ENCODE data around the gene JAKMIP2.
"Not testable (repeated sequence)": the region's sequence is repeated elsewhere in the genome, so short reads cannot be mapped to it uniquely, and the experiment has no call there.

JAKMIP2 gene

GRCh38 chr5:147743678-147744374 lies 38.7 kb downstream of the JAKMIP2 start:
- DNase-seq: peak in 1 of 4 experiments; percentile 26

- no peak for DNase-seq
Measured at GRCh38 chr5:147743012-147743411, 39.5 kb downstream of the JAKMIP2 start.

GRCh38 chr5:147742151-147742550 lies 40.4 kb downstream of the JAKMIP2 start:
- DNase-seq: no peak

DNA sequence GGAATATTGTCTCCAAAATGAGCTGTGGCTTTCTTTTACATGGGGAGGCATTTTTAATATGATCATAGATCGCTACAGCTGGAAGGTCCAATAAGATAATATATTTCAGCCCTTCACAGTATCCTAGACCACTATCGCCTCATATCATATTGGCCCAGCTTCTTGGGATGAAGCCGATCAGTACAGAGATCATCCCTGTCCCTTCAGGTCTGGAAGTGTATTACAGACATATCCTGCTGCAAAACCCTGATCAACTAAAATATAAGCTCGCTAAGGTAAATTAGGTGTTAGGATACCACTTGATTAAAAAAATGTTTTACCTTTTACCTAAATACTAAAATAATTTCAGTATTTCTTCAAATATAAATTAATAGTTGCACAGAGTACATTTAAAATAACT lies 41.7 kb downstream of the JAKMIP2 start:
- no peak for DNase-seq

- no peak for DNase-seq
Measured at GRCh38 chr5:147737921-147738320, 44.6 kb downstream of the JAKMIP2 start.

DNA sequence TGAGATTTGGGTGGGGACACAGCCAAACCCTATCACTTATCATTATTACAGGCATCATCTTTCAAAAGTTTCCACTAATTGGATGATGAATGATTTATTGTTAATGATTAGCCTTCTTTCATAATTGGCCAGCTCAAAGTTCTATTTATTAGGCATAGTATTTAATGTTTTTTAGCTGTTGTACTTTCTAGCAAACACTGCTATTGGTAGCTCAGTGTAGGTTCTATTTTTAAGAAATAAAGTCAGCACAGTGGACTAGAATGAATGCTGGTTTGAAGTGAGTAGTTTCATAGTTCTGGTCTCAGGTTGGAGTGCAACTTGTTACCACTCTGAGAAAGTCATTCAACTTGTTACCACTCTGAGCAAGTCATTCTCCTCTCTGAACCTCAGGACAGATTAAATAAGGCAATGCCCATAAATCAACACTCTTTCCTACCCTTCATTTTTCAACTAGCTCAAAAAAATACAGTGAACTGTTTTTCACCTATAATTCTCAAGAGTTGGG lies 46.9 kb downstream of the JAKMIP2 start:
- no peak for DNase-seq

- no peak for DNase-seq
Measured at GRCh38 chr5:147734894-147735293, 47.6 kb downstream of the JAKMIP2 start.

- no peak for DNase-seq
Measured at GRCh38 chr5:147733075-147733474, 49.5 kb downstream of the JAKMIP2 start.

- DNase-seq: no peak
Measured at GRCh38 chr5:147732291-147732883, 50.1 kb downstream of the JAKMIP2 start.

DNA sequence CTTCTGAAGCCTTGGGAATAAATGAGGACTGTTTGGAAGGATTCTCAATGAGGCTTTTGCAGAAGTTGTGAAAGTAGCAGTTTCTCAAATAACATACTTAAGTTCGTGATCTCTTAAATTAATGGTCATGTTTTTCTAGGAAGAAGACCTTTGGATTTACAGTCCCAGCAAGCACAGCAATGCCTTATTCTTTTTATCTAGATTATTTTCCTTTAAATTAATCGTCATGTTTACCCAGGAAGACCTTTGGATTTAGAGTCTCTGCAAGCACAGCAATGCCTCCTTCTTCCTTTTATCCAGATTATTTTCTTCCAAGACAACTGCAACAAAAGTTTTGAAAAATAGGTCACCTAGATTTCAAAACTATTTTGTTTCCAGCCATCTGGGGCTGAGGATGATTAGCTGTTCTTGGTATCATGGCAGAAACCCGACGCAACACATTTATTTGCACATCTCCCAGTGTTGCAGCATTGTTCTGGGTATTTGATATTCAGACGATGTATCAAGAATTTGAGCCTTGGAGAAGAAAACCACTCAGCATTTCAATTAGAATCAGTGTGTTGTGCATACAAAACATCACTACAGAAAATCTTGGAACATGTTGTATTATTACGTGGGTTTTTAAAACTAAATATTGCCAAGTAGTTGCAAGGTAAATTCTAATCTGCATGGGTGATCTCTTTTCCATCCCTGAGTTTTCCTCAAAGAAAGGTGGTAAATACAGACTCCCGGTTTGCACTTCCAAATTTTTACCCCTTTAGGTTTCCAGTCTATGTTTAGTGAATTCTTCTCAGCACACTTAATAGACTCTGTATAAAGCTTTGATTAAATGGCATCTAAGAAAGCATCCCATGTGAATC lies 50.9 kb downstream of the JAKMIP2 start:
- no peak for DNase-seq

DNA sequence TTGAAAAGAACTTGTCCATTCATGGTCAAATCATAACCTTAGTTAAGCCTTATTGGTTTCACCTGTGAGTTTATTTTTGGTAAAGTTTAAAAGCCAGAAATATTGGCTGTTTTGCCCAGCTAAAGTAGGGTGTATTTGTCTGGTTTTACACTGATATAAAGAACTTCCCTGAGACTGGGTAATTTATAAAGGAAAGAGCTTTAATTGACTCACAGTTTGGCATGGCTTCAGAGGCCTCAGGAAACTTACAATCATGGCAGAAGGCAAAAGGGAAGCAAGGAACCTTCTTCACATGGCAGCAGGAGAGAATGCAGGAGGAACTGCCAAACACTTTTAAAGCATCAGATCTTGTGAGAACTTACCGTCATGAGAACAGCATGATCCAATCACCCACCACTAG lies 55.3 kb downstream of the JAKMIP2 start:
- DNase-seq: peak in 1 of 4 experiments; percentile 8

DNA sequence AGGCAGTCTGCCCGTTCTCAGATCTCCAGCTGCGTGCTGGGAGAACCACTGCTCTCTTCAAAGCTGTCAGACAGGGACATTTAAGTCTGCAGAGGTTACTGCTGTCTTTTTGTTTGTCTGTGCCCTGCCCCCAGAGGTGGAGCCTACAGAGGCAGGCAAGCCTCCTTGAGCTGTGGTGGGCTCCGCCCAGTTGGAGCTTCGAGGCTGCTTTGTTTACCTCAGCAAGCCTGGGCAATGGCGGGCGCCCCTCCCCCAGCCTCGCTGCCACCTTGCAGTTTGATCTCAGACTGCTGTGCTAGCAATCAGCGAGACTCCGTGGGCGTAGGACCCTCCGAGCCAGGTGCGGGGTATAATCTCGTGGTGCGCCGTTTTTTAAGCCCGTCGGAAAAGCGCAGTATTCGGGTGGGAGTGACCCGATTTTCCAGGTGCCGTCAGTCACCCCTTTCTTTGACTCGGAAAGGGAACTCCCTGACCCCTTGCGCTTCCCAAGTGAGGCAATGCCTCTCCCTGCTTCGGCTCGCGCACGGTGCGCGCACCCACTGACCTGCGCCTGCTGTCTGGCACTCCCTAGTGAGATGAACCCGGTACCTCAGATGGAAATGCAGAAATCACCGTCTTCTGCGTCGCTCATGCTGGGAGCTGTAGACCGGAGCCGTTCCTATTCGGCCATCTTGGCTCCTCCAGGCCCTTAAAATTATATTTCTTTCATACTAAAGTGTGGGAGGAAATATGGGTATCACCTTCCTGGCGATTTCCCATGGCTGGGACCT lies 61.2 kb downstream of the JAKMIP2 start:
- DNase-seq: not testable (repeated sequence)

DNA sequence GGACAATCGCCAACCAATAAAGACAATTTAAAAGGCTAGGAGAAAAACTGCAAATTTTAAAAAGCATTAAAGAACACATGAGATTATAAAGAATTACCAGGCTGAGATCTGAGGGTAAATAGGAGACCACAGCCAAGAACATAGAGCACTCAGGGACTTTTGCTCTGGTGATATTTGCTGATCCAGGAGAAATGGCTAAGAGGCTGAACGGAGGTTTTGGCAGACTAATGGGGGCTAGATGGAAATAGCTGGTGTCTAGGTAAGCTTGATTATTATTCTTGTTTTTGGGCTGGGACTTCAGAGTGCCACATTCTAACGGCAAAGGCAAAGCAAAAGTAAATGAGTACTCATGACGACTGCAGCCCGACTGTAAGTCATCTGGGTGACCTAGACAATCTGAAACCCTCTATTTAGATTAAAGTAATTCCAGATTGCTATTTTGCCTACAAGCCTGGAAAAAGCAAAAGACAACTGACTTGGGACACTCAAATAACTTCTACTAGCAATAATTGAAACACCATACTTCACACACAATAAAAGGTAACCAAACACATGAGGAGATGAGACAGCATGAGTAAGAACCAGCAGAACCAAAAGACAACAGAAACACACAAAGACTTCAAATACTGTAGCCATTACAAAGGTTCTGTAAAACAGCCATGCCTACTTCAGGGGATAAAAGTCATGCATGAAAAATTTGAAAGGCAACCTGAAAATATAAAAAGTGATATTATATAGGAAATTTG lies 68.8 kb downstream of the JAKMIP2 start:
- no peak for DNase-seq

GRCh38 chr5:147712598-147712997 lies 69.9 kb downstream of the JAKMIP2 start:
- DNase-seq: peak; percentile 31 to 74 (median 54)

DNA sequence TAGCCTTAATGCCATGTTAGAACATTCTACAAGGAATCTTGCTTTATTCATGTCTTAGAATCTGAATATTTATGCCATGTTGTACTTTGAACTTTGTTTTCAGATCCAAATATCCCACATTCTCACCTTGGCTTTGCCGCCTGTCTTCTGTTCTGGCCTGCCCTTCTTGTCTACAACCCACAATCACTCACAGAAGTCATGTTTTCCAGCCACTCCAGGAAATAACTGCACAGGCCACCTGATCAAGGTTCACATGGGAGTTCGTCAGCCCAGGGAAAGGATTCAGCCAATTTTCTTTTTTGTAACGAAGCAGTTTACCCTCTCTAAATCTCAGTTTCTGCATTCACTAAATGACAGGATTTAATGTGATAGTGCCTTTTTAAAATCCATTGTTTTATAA lies 70.5 kb downstream of the JAKMIP2 start:
- DNase-seq: no peak

DNA sequence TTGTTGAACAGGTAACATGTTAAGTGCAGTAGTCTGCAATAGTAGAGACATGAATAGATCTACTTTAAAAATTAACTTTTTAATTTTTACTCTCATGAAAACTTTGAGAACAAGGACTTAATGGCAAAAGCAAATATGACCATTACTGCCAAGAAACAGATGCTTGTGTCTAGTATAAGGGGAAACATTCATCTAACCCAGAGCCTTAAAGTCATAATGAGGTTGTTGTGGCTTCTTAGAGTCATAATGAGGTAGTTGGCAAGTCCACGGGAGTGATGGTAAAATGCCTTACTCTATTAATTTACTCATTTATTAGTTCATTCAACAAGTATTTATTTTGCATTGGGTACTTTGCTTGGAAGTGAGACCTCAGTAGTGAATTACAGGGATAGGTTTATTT lies 71.5 kb downstream of the JAKMIP2 start:
- no peak for DNase-seq

DNA sequence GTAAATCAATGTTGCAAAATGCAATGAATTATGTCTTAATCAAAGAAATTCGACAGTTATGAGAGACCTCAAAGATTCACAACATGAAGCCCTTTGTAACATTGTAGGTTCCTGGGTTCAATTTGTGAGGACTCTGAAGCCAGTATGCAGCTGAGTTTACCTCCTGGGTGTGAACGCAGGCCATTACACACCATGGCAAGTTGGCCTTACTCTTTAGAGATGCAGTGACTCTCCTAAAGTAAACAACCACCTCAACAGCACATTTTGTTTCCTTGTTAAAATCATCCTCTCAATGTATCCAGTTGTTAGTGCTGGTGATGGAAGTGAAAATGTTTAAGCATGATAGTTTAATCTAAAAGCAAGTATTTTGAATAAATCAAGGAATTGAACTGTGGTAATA lies 73.8 kb downstream of the JAKMIP2 start:
- DNase-seq: no peak

DNA sequence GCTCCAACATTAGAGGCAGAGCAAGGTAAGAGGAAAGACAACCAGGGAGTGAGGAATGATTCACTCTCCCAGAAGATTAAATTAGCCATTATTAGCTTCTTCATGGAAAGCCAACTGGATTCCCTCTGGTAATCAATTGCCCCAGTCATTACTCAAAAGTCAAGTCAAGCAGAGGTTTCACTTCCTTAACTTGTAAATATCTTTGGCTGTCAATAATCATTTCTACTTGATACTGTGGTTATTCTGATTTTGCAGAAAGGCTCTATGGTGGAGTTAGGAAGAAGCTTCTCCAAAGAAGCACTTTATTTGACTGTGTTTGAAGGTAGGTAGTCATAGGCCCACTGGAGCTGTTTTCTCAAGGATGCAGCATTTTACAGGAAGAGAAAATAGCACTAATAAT lies 78.0 kb downstream of the JAKMIP2 start:
- DNase-seq: no peak

GRCh38 chr5:147701468-147701867 lies 81.1 kb downstream of the JAKMIP2 start:
- no peak for DNase-seq

DNA sequence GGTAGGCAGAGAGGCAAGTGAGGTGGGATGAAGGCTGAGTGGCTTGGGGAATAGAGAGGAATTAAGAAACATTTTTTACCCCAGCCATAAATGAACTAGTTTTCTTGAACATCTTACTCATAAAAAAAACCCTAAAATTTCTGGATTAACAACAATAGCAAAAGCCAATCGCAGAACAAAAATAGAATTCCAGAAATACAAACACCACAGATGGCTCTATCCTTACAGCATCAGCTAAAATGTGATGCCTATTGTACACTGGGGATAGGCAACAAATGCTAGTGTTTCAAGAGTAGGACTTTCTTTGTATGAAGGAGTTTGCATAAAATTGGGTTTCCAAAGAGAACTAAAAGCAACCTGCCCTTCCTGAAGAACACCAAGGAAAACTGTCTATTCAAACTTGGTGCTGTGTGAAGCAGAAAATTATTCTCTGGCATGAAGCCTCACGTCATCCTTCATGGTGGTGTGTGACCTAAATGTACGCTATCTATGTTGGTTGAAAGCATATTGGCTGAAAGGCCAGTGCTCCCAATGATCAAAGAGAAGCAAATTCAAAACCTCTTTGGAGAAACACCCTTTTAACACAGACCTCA lies 82.9 kb downstream of the JAKMIP2 start:
- no peak for DNase-seq

DNA sequence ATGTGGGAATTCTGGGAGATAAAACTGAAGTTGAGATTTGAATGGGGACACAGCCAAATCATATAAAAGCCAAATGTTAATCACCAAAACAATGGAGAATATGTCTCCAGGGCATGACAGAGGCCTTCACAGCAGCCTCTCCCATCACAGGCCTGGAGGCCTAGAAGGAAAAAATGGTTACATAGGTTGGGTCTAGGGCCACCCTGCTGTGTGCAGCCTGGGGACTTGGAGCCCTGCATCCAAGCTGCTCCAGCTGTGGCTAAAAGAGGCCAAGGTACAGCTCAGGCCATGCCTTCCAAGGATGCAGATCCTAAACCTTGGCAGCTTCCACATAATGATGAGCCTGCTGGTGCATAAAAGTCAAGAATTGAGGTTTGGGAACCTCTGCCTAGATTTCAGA lies 85.1 kb downstream of the JAKMIP2 start:
- no peak for DNase-seq

DNA sequence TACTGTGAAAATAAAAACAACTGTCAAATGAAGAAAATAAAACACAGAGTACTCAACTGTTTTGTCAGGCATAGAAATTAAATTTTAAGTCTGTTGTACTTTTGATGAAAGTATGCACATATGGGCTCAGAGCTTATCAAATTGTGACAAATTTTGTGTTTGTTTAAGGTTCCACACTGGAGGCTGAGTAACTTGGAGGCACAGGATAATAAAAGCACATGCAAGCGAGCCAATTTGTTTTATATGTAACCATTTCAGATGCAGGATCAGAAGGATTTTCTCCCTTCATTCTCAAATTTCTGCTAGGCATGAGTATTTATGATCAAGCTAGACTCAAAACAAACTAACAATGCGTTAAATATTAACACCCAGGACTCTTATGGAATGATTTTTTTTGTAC lies 87.8 kb downstream of the JAKMIP2 start:
- DNase-seq: no peak

Data from suppressor macrophage (primary cell).